GM10266 (cell line): ENCODE data around the gene PPP1R1A.

Experiments used
- DNase-seq: peaks from one replicate; pipeline ENCODE4 v3.0.0; 2012; ENCODE audit errors: extremely low spot score
- CTCF ChIP-seq: IDR thresholded peaks from 2 replicates; pipeline ENCODE4 v1.5.1; 2012; ENCODE audit warnings: mild to moderate bottlenecking, low read depth; ENCODE audit not compliant: control insufficient read depth, insufficient read depth; ENCODE audit errors: missing control alignments

PPP1R1A gene

GRCh38 chr12:54585243-54585642 is 3.2 kb downstream of the PPP1R1A start:
- no peak for DNase-seq
- TF ChIP-seq CTCF = no peak

DNA sequence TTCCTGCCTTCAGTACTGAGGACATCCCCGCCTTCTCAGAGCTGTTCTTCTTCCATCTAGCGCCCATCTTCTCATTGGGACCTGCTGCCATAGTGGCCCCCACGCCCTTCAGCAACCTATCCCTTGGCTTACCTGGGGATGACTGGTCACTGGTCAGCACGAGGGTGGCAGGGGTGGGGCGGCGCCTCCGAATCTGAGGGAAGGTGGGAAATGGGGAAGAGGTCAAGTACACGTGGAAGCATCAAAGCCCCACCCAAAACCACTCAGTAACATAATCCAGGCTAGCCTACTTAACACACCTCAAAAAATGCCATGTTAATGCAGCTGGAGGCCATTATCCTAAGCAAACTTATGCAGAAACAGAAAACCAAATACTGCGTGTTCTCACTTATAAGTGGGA is 4.3 kb downstream of the PPP1R1A start:
- no peak for DNase-seq
- no peak for TF ChIP-seq CTCF

- DNase-seq = no peak
- TF ChIP-seq CTCF = no peak
Measured at GRCh38 chr12:54583726-54584125, 4.7 kb downstream of the PPP1R1A start.

- DNase-seq = no peak
- no peak for TF ChIP-seq CTCF
Measured at GRCh38 chr12:54581412-54581811, 7.0 kb downstream of the PPP1R1A start.

DNA sequence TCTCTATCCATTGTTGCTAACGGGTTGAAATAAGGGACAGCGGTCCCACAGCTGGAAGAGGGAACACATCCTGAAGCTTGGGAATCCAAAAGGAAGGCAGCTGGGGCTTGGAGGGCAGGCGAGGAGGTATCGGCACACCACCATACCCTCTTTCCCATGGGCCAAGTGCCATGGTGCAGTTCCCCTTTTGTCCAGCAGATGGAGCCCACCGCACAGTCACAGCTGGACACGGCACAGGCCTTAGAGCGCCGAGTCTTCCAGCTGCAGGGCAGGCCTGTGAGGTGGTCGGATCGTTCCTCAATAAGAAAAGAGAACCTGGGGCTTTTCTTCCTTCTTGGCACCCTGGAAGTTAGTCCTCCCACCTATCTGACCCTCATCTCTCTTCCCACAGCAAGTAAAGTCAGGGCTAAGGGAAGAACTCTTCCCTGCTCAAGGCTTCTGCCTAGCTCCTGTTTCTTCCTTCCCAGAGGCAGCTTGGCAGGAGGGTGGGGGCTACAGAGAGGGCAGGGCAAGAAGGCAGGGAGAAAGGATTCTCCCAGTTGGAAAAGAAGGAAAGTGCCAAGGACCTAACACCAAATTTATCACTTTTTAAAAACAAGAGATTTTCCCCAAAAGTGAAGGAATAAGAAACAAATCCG is 8.6 kb downstream of the PPP1R1A start:
- peak; percentile 99 for TF ChIP-seq CTCF

GRCh38 chr12:54579258-54579657 is 9.2 kb downstream of the PPP1R1A start:
- no peak for TF ChIP-seq CTCF

More for the DNA sequence above, 8.6 kb downstream of the PPP1R1A start:
- DNase-seq = peak; percentile 86

DNA sequence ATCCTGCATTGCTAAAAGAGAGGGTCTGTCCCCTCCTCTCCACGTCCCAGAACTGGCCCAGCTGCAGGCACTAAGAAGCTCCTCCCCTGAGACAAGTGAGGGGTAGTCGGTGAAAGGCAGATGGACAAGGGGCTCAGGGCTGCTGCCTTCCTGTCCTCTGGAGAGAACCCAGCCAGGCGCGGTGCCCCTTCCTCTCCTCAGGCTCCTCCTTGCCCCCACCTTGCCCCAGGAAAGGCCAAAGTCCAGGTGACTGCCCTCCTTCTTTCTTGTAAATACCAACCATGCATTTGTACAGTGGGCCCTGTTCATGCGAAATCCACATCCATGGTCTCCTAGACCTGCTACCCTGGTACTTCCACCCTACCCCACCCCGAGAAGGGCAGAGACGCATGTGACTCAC is 9.7 kb downstream of the PPP1R1A start:
- TF ChIP-seq CTCF = no peak
- DNase-seq = no peak

More at GRCh38 chr12:54579258-54579657, 9.2 kb downstream of the PPP1R1A start:
- no peak for DNase-seq
